ENCODE measurements around the gene OSBPL10. TPM values are rescaled to one million over a fixed set of nuclear protein-coding genes. Genes with fewer than 3 reads are reported as not detected.

Gene OSBPL10
- total and polyA plus RNA-seq, 2 of the 4 experiments (the other 2 are of a cell fraction) = 9.5 to 10.1 TPM

GRCh38 chr3:31670136-31670535, 310.9 kb downstream of the OSBPL10 start:
- no peak for ATAC-seq (ENCODE audit: low read depth)
- no peak overlapping the region for H4K91ac ChIP-seq (ENCODE audit: insufficient read depth, low read depth, low read length)
- no peak overlapping the region for H3K27ac ChIP-seq (ENCODE audit: insufficient read depth, low read length)
- no peak overlapping the region for H3K4me3 ChIP-seq (ENCODE audit: insufficient read depth, low read depth, low read length)
- in situ Hi-C loops (cut with MboI; ENCODE audit: low sequenced_read_pairs) (no loop called here), dilution Hi-C loops (cut with HindIII; ENCODE audit: low sequenced_read_pairs, unreplicated experiment) (no loop called here), intact Hi-C loops (cut with micrococcal nuclease) (no loop called here)
- no peak overlapping the region for H2AK9ac ChIP-seq (replicated peaks; ENCODE audit: low read depth, low read length, poor library complexity)
- H3K4ac ChIP-seq (ENCODE audit: low read depth, low read length) = no peak overlapping the region
- H2BK20ac ChIP-seq (ENCODE audit: low read depth, low read length) = no peak overlapping the region
- no peaks in the 10 kb centered on the region for H3K79me1 ChIP-seq (ENCODE audit: low read depth in 1 of 2, low read length in 2 of 2)
- no peak overlapping the region for H4K5ac ChIP-seq (ENCODE audit: low read depth, low read length)
- no peak for DNase-seq
- WGBS, 2 experiments (ENCODE audit: extremely low coverage in 2 of 2, insufficient read length in 1 of 2) = no CpG with 5 or more reads among the region's 1 CpG
- no peak overlapping the region for H3K4me2 ChIP-seq (ENCODE audit: low read depth, low read length)
- H2AK5ac ChIP-seq (ENCODE audit: low read depth, low read length) = no peak overlapping the region
- H3K4me1 ChIP-seq (ENCODE audit: control insufficient read depth, insufficient read depth, low read length) = peaks cover 3% of the 10 kb centered on the region; the same call in 1 of the 2 replicates
- no peaks in the 10 kb centered on the region for H3K9me3 ChIP-seq (ENCODE audit: control insufficient read depth, insufficient read depth, low read length)
- H2BK5ac ChIP-seq (ENCODE audit: low read depth, low read length, poor library complexity, severe bottlenecking) = no peak overlapping the region
- no peak overlapping the region for H3K9ac ChIP-seq (ENCODE audit: low read depth, low read length)
- ChIA-PET POLR2A (ENCODE audit: unreplicated experiment) (no interaction called here), CTCF (no interaction called here)
- peaks cover 2% of the 10 kb centered on the region; the same call in 1 of the 2 replicates for H3K9me1 ChIP-seq (ENCODE audit: insufficient read depth, low read length)
- no peak overlapping the region for H3K23ac ChIP-seq (ENCODE audit: low read depth, low read length)
- H3K18ac ChIP-seq (ENCODE audit: low read depth, low read length) = no peak overlapping the region
- BruUV-seq (replicated peaks) = no TSS peak
- H2BK120ac ChIP-seq (ENCODE audit: low read depth, low read length) = no peak overlapping the region
- no peaks in the 10 kb centered on the region for H4K20me1 ChIP-seq (ENCODE audit: insufficient read depth, low read length)
- H2BK15ac ChIP-seq (ENCODE audit: low read depth, low read length) = no peak overlapping the region
- no peak overlapping the region for H2AFZ ChIP-seq (replicated peaks; ENCODE audit: low read length, poor library complexity)
- TF ChIP-seq RCOR1 (IDR thresholded peaks at IDR 0.05; ENCODE audit: insufficient replicate concordance, low read length) (no peak), POLR2A (IDR thresholded peaks at IDR 0.05; ENCODE audit: low read depth, low read length) (no peak), NFE2L2 (IDR thresholded peaks at IDR 0.05; ENCODE audit: low read depth, low read length) (no peak), RAD21 (IDR thresholded peaks at IDR 0.05; ENCODE audit: low read length) (no peak), RFX5 (IDR thresholded peaks at IDR 0.05; ENCODE audit: low read depth, low read length) (no peak)
- TF ChIP-seq, protein P1, sequence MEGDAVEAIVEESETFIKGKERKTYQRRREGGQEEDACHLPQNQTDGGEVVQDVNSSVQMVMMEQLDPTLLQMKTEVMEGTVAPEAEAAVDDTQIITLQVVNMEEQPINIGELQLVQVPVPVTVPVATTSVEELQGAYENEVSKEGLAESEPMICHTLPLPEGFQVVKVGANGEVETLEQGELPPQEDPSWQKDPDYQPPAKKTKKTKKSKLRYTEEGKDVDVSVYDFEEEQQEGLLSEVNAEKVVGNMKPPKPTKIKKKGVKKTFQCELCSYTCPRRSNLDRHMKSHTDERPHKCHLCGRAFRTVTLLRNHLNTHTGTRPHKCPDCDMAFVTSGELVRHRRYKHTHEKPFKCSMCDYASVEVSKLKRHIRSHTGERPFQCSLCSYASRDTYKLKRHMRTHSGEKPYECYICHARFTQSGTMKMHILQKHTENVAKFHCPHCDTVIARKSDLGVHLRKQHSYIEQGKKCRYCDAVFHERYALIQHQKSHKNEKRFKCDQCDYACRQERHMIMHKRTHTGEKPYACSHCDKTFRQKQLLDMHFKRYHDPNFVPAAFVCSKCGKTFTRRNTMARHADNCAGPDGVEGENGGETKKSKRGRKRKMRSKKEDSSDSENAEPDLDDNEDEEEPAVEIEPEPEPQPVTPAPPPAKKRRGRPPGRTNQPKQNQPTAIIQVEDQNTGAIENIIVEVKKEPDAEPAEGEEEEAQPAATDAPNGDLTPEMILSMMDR (conservative IDR thresholded peaks at IDR 0.05; ENCODE audit: low read depth, low read length) = no peak
- TF ChIP-seq, protein P2, sequence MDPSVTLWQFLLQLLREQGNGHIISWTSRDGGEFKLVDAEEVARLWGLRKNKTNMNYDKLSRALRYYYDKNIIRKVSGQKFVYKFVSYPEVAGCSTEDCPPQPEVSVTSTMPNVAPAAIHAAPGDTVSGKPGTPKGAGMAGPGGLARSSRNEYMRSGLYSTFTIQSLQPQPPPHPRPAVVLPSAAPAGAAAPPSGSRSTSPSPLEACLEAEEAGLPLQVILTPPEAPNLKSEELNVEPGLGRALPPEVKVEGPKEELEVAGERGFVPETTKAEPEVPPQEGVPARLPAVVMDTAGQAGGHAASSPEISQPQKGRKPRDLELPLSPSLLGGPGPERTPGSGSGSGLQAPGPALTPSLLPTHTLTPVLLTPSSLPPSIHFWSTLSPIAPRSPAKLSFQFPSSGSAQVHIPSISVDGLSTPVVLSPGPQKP (IDR thresholded peaks at IDR 0.05; ENCODE audit: borderline replicate concordance, low read depth, low read length) = no peak
- H4K8ac ChIP-seq (ENCODE audit: low read depth in 2 of 2, low read length in 2 of 2) = no peak overlapping the region
- no peaks in the 10 kb centered on the region for H3K27me3 ChIP-seq (ENCODE audit: control insufficient read depth, insufficient read depth, low read length)
- H3K36me3 ChIP-seq (ENCODE audit: control insufficient read depth, insufficient read depth, low read length) = peaks cover 1% of the 10 kb centered on the region; the same call in 1 of the 2 replicates
- no peak overlapping the region for H3K14ac ChIP-seq (replicated peaks; ENCODE audit: low read depth, low read length)
- H3K56ac ChIP-seq (ENCODE audit: extremely low read depth, insufficient read depth, low read length) = no peak overlapping the region
